K562 (cell line): ENCODE results near the gene VWA8.

Source experiments
- CTCF ChIP-seq, 3 experiments: IDR thresholded peaks in 2 of 3; conservative IDR thresholded peaks in 1 of 3; 2 replicates each; pipeline ENCODE4 v1.5.1; 2011 to 2012; ENCODE audit warnings: low read length in 3 of 3, mild to moderate bottlenecking in 3 of 3, control low read depth in 2 of 3, improper control_type of control experiment in 1 of 3, inconsistent platforms in 1 of 3, low read depth in 1 of 3, mixed read lengths in 1 of 3, moderate library complexity in 1 of 3; ENCODE audit not compliant: insufficient read depth in 2 of 3
- SNIP1 ChIP-seq: fragments of 450-650 bp; IDR thresholded peaks from 2 replicates; pipeline ENCODE4 v1.7.1; 2017; ENCODE audit warnings: low read depth, mild to moderate bottlenecking
- TF ChIP-seq, protein P1 (sequence below), 2 experiments: fragments of 450-650 bp in 1 of 2; sonication (generic) in 1 of 2; formaldehyde crosslinking in 1 of 2; IDR thresholded peaks in 1 of 2; conservative IDR thresholded peaks in 1 of 2; 2 replicates each; pipeline versions ENCODE4 v1.6.1 to v1.8.1; 2016 to 2023; ENCODE audit warnings: mild to moderate bottlenecking in 2 of 2, moderate library complexity in 2 of 2, inconsistent platforms in 1 of 2, missing genetic modification reagents in 1 of 2

DNA sequence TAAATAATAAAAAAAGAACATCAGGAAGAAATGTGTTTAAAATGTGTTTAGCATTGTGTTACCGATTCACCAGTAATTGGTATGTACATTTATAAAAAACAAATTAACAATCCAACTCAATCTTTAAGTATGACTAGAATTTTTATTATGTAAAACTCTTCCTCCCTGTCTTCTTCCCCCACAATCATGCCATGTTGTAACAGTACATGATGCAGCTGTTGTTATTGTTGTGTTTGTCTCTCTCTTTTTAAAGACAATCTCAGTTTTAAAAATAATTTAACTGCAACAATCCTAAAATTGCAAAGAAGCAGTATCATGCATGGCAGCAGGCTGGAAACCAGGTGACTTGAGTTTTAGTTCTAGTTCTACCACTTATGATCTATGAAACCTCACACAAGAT, 323.3 kb downstream of the VWA8 start:
- TF ChIP-seq, protein P1, sequence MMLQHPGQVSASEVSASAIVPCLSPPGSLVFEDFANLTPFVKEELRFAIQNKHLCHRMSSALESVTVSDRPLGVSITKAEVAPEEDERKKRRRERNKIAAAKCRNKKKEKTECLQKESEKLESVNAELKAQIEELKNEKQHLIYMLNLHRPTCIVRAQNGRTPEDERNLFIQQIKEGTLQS (IDR thresholded peaks at IDR 0.05): no peak
- TF ChIP-seq, protein P1 (CRISPR knock-in tag; conservative IDR thresholded peaks at IDR 0.05): no peak
- TF ChIP-seq SNIP1: no peak
- TF ChIP-seq CTCF (IDR thresholded peaks at IDR 0.05 in 2 of 3, conservative IDR thresholded peaks at IDR 0.05 in 1 of 3; ENCODE audit: insufficient read depth in 2 of 3, low read depth in 1 of 3, low read length in 3 of 3): no peak
